Small intestine (tissue), 7 donors: ENCODE results near the gene NCF4. TPM values are rescaled to one million over a fixed set of nuclear protein-coding genes. Genes with fewer than 3 reads are reported as not detected.
A peak's percentile ranks its signal among the peaks of the same experiment; 100 is the strongest.

ENCODE experiments used
- DNase-seq, 2 donors: peaks; one replicate each; pipeline versions ENCODE4 v3.0.0 to v3.0.0-alpha.2; 2013
- FAIRE-seq: peaks from 2 replicates; lab custom pipeline; 2012; peaks lifted over from hg19 to GRCh38; lab: Jason Lieb, UNC
- H3K27ac ChIP-seq, 3 donors: one replicate each; pipeline ENCODE4 v1.5.1; 2013; ENCODE audit warnings: low read length in 2 of 3, mild to moderate bottlenecking in 2 of 3, control low read depth in 1 of 3, inconsistent platforms in 1 of 3, low read depth in 1 of 3, moderate library complexity in 1 of 3
- H3K27me3 ChIP-seq, 3 donors: one replicate each; pipeline ENCODE4 v1.6.1; 2013; ENCODE audit warnings: low read length in 3 of 3, inconsistent platforms in 1 of 3; ENCODE audit not compliant: control insufficient read depth in 3 of 3, insufficient read depth in 3 of 3
- H3K36me3 ChIP-seq, 3 donors: one replicate each; pipeline ENCODE4 v1.6.1; 2013; ENCODE audit warnings: low read length in 3 of 3, inconsistent platforms in 1 of 3, low read depth in 1 of 3, mild to moderate bottlenecking in 1 of 3, moderate library complexity in 1 of 3; ENCODE audit not compliant: control insufficient read depth in 3 of 3, insufficient read depth in 2 of 3
- H3K4me1 ChIP-seq, 3 donors: one replicate each; pipeline ENCODE4 v1.6.1; 2013; ENCODE audit warnings: low read length in 2 of 3, inconsistent platforms in 1 of 3, low read depth in 1 of 3, mild to moderate bottlenecking in 1 of 3, moderate library complexity in 1 of 3; ENCODE audit not compliant: control insufficient read depth in 3 of 3, insufficient read depth in 2 of 3
- H3K4me3 ChIP-seq, 3 donors: one replicate each; pipeline ENCODE4 v1.5.1; 2013; ENCODE audit warnings: low read length in 3 of 3, control low read depth in 1 of 3, inconsistent platforms in 1 of 3, low read depth in 1 of 3, mild to moderate bottlenecking in 1 of 3, moderate library complexity in 1 of 3
- H3K9me3 ChIP-seq, 2 donors: one replicate each; pipeline ENCODE4 v1.6.1; 2013; ENCODE audit warnings: low read depth in 1 of 2, low read length in 1 of 2; ENCODE audit not compliant: control insufficient read depth in 2 of 2, insufficient read depth in 1 of 2
- WGBS, 3 donors: extraction: QIAGEN DNeasy Blood & Tissue Kit; methylation state at CpG; one replicate each; pipeline ENCODE4 v1.1.7; 2013; 5-methylcytosine and 5-hydroxymethylcytosine counted together
- polyA plus RNA-seq, 4 donors: library from polyadenylated mRNA; stranded (reverse) in 3 of 4; unstranded in 1 of 4; fragments of 200-250 nt in 3 of 4; fragments of 120-200 nt in 1 of 4; gene quantifications; one replicate each; pipeline versions ENCODE4 v1.2.1 to v1.2.3, GENCODE V29; 2013
- donor health status: healthy with polysubstance abuse.
- donor health status: control.
- donor health status: control.
- donor health status: Bipolar disorder and iron deficiency.
- donor health status: healthy.

Gene NCF4
- polyA plus RNA-seq, 4 donors: 2.5 to 30.3 (median 9.5) TPM

GRCh38 chr22:36856792-36857135 lies 4.0 kb upstream of the NCF4 start:
- no peak overlapping the region for H3K27ac ChIP-seq
- no peak for DNase-seq
- H3K4me3 ChIP-seq: no peak overlapping the region
- WGBS, 3 donors: 63 to 69% (median 66%) methylated on average over 8 of the region's 8 CpGs
- no peaks in the 10 kb centered on the region for H3K4me1 ChIP-seq
- H3K27me3 ChIP-seq: peaks cover 0 to 2% (median 0%) of the 10 kb centered on the region in 3 donors
- H3K9me3 ChIP-seq: peaks cover 0 to 2% of the 10 kb centered on the region in 2 donors
- no peak for FAIRE-seq
- no peaks in the 10 kb centered on the region for H3K36me3 ChIP-seq

GRCh38 chr22:36858156-36858555 lies 2.6 kb upstream of the NCF4 start:
- H3K27ac ChIP-seq: no peak overlapping the region
- H3K36me3 ChIP-seq: no peaks in the 10 kb centered on the region
- DNase-seq (no peak), FAIRE-seq (no peak)
- H3K27me3 ChIP-seq: peaks cover 0 to 2% (median 0%) of the 10 kb centered on the region in 3 donors
- 74 to 78% (median 78%) methylated on average over 9 of the region's 9 CpGs for WGBS, 3 donors
- H3K9me3 ChIP-seq: no peaks in the 10 kb centered on the region
- H3K4me1 ChIP-seq: no peaks in the 10 kb centered on the region
- no peak overlapping the region for H3K4me3 ChIP-seq

GRCh38 chr22:36858966-36859365 lies 1.8 kb upstream of the NCF4 start:
- Histone ChIP-seq H3K9me3 (no peaks in the 10 kb centered on the region), H3K4me3 (no peak overlapping the region), H3K36me3 (no peaks in the 10 kb centered on the region), H3K27me3 (peaks cover 0 to 2% (median 0%) of the 10 kb centered on the region in 3 donors), H3K27ac (no peak overlapping the region), H3K4me1 (no peaks in the 10 kb centered on the region)
- DNase-seq: no peak
- FAIRE-seq: no peak
- 67 to 76% (median 75%) methylated on average over 2 of the region's 2 CpGs for WGBS, 3 donors

GRCh38 chr22:36860017-36860416 lies 789 bp upstream of the NCF4 start:
- Histone ChIP-seq H3K9me3 (no peaks in the 10 kb centered on the region), H3K4me3 (no peak overlapping the region), H3K36me3 (no peaks in the 10 kb centered on the region), H3K4me1 (no peaks in the 10 kb centered on the region), H3K27me3 (peaks cover 0 to 2% (median 0%) of the 10 kb centered on the region in 3 donors), H3K27ac (peak overlapping the region in 1 of 3 donors; percentile 92)
- DNase-seq (no peak), FAIRE-seq (no peak)
- WGBS, 3 donors: 64 to 70% (median 66%) methylated on average over 6 of the region's 6 CpGs

GRCh38 chr22:36860438-36860820 lies 377 bp upstream of the NCF4 start:
- Histone ChIP-seq H3K4me1 (no peaks in the 10 kb centered on the region), H3K36me3 (no peaks in the 10 kb centered on the region), H3K4me3 (no peak overlapping the region), H3K27me3 (peaks cover 0 to 2% (median 0%) of the 10 kb centered on the region in 3 donors), H3K9me3 (no peaks in the 10 kb centered on the region), H3K27ac (peak overlapping the region in 1 of 3 donors; percentile 92)
- DNase-seq: no peak
- no peak for FAIRE-seq
- 95 to 100% (median 99%) methylated on average over 2 of the region's 2 CpGs for WGBS, 3 donors

GRCh38 chr22:36862251-36863242 lies 1.7 kb downstream of the NCF4 start:
- H3K27ac ChIP-seq: peak overlapping the region in 2 of 3 donors; percentile 2 to 92
- no peaks in the 10 kb centered on the region for H3K36me3 ChIP-seq
- H3K4me1 ChIP-seq: no peaks in the 10 kb centered on the region
- DNase-seq (no peak), FAIRE-seq (no peak)
- 72 to 76% (median 76%) methylated on average over 25 to 26 of the region's 26 CpGs for WGBS, 3 donors
- H3K4me3 ChIP-seq: no peak overlapping the region
- peaks cover 0 to 4% (median 0%) of the 10 kb centered on the region in 3 donors for H3K27me3 ChIP-seq
- no peaks in the 10 kb centered on the region for H3K9me3 ChIP-seq

GRCh38 chr22:36863281-36863680 lies 2.5 kb downstream of the NCF4 start:
- DNase-seq (no peak), FAIRE-seq (no peak)
- peak overlapping the region in 1 of 3 donors; percentile 92 for H3K27ac ChIP-seq

GRCh38 chr22:36863979-36864378 lies 3.2 kb downstream of the NCF4 start:
- Histone ChIP-seq H3K27ac (no peak overlapping the region), H3K36me3 (no peaks in the 10 kb centered on the region), H3K9me3 (no peaks in the 10 kb centered on the region), H3K4me1 (no peaks in the 10 kb centered on the region), H3K4me3 (no peak overlapping the region), H3K27me3 (peaks cover 0 to 4% (median 0%) of the 10 kb centered on the region in 3 donors)
- WGBS, 3 donors: 85 to 95% (median 88%) methylated on average over 6 of the region's 6 CpGs
- no peak for FAIRE-seq
- no peak for DNase-seq

More at GRCh38 chr22:36863281-36863680, 2.5 kb downstream of the NCF4 start:
- peaks cover 0 to 4% (median 0%) of the 10 kb centered on the region in 3 donors for H3K27me3 ChIP-seq
- no peaks in the 10 kb centered on the region for H3K4me1 ChIP-seq
- H3K9me3 ChIP-seq: no peaks in the 10 kb centered on the region
- no peaks in the 10 kb centered on the region for H3K36me3 ChIP-seq
- H3K4me3 ChIP-seq: no peak overlapping the region
- 40 to 69% (median 53%) methylated on average over 11 of the region's 11 CpGs for WGBS, 3 donors
